Esophagus muscularis mucosa (tissue), 4 donors: ENCODE measurements around the gene IPO8. TPM values are rescaled to one million over a fixed set of nuclear protein-coding genes. Genes with fewer than 3 reads are reported as not detected.

Source experiments
- DNase-seq: peaks from one replicate; pipeline ENCODE4 v3.0.0-alpha.2; 2017; ENCODE audit errors: extremely low spot score
- H3K27ac ChIP-seq, 4 donors: fragments of 200-600 bp; sonication (generic); replicated peaks in 1 of 4; 1 replicate in 3 of 4; 2 replicates in 1 of 4; pipeline ENCODE4 v1.5.1; 2016 to 2019; ENCODE audit warnings: mild to moderate bottlenecking in 1 of 4
- H3K27me3 ChIP-seq, 4 donors: fragments of 200-600 bp; sonication (generic); one replicate each; pipeline versions ENCODE4 v1.5.1 to v1.6.0; 2016 to 2019
- H3K36me3 ChIP-seq, 4 donors: fragments of 200-600 bp; sonication (generic); one replicate each; pipeline ENCODE4 v1.5.1; 2016 to 2019
- H3K4me1 ChIP-seq, 4 donors: fragments of 200-600 bp; sonication (generic); one replicate each; pipeline ENCODE4 v1.5.1; 2016 to 2019
- H3K4me3 ChIP-seq, 4 donors: fragments of 200-600 bp; sonication (generic); 1 replicate in 2 of 4; 2 replicates in 2 of 4; pipeline ENCODE4 v1.5.1; 2016 to 2019; ENCODE audit warnings: mild to moderate bottlenecking in 4 of 4, moderate library complexity in 1 of 4
- H3K9me3 ChIP-seq, 4 donors: fragments of 200-600 bp; sonication (generic); 1 replicate in 3 of 4; 2 replicates in 1 of 4; pipeline ENCODE4 v1.5.1; 2016 to 2019
- EP300 ChIP-seq: sonication (generic); formaldehyde crosslinking; IDR thresholded peaks from one replicate; pipeline ENCODE4 v1.6.1; 2017; ENCODE audit warnings: antibody characterized with exemption
- POLR2A ChIP-seq: fragments of 450-650 bp; IDR thresholded peaks from one replicate; pipeline ENCODE4 v1.6.1; 2017; ENCODE audit warnings: antibody characterized with exemption, moderate library complexity, mild to moderate bottlenecking, low read depth
- POLR2AphosphoS5 ChIP-seq, 2 donors: sonication (generic); formaldehyde crosslinking; IDR thresholded peaks; one replicate each; pipeline ENCODE4 v1.6.1; 2017; ENCODE audit warnings: antibody characterized with exemption in 2 of 2
- WGBS: methylation state at CpG from one replicate; pipeline ENCODE4 v1.1.5; 2018; 5-methylcytosine and 5-hydroxymethylcytosine counted together
- intact Hi-C: fragments of 100-400 bp; cut with DNase I; formaldehyde crosslinking; loops from one replicate; pipeline ENCODE4 v1.15.1; 2023
- total RNA-seq, 4 donors: library from RNA; depleted of rRNA; stranded (reverse); fragments of >200 nt; gene quantifications; one replicate each; pipeline versions ENCODE4 v1.1.0 to v1.2.1, GENCODE V29; 2016
- TF ChIP-seq, protein P1 (sequence below), 3 experiments: fragments of 200-600 bp in 2 of 3; fragments of 450-650 bp in 1 of 3; sonication (generic) in 2 of 3; IDR thresholded peaks; one replicate each; pipeline ENCODE4 v1.5.1; 2017 to 2019; ENCODE audit warnings: antibody characterized with exemption in 3 of 3, mild to moderate bottlenecking in 2 of 3, moderate library complexity in 1 of 3

The IPO8 gene
- total RNA-seq, 4 donors from 2014 or later = 35.0 to 63.6 (median 41.0) TPM

DNA sequence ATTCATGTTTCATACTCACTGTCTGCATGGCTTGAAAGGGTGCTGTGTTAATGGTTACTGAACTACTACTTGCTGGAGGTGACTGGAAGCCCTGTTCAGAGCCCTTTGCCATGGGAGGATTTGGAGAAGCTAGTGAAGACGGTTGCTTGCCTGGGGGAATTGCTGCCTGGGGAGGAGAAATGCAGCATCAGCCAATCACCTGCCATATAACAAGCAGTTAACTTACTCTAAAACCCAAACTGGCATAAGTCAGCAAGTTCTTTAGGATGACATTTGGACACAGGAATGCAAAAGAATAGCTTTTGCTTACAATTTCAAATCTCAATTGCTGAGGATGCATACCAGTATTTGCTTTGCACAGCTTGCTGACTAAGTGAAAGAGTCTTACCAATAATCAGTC lies 23.4 kb upstream of the IPO8 start:
- intact Hi-C loops = no loop called here
- Histone ChIP-seq H3K27me3 (no peaks in the 10 kb centered on the region), H3K9me3 (no peaks in the 10 kb centered on the region), H3K27ac (no peak overlapping the region), H3K36me3 (peaks cover 19 to 89% (median 58%) of the 10 kb centered on the region in 4 donors), H3K4me1 (no peaks in the 10 kb centered on the region), H3K4me3 (no peak overlapping the region)
- DNase-seq = no peak
- TF ChIP-seq, protein P1, sequence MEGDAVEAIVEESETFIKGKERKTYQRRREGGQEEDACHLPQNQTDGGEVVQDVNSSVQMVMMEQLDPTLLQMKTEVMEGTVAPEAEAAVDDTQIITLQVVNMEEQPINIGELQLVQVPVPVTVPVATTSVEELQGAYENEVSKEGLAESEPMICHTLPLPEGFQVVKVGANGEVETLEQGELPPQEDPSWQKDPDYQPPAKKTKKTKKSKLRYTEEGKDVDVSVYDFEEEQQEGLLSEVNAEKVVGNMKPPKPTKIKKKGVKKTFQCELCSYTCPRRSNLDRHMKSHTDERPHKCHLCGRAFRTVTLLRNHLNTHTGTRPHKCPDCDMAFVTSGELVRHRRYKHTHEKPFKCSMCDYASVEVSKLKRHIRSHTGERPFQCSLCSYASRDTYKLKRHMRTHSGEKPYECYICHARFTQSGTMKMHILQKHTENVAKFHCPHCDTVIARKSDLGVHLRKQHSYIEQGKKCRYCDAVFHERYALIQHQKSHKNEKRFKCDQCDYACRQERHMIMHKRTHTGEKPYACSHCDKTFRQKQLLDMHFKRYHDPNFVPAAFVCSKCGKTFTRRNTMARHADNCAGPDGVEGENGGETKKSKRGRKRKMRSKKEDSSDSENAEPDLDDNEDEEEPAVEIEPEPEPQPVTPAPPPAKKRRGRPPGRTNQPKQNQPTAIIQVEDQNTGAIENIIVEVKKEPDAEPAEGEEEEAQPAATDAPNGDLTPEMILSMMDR (IDR thresholded peaks at IDR 0.05) = no peak
- TF ChIP-seq EP300 (no peak), POLR2AphosphoS5 (IDR thresholded peaks at IDR 0.05) (no peak), POLR2A (no peak)
- WGBS = 62% methylated on average over 1 of the region's 1 CpG

GRCh38 chr12:30707613-30708342 lies 12.1 kb upstream of the IPO8 start:
- H3K36me3 ChIP-seq = peaks cover 20 to 38% (median 30%) of the 10 kb centered on the region in 4 donors
- no peak overlapping the region for H3K4me3 ChIP-seq
- no peak for DNase-seq
- no peaks in the 10 kb centered on the region for H3K9me3 ChIP-seq
- WGBS = 81% methylated on average over 10 of the region's 10 CpGs
- intact Hi-C loops = no loop called here
- no peaks in the 10 kb centered on the region for H3K4me1 ChIP-seq
- TF ChIP-seq POLR2AphosphoS5 (IDR thresholded peaks at IDR 0.05) (no peak), POLR2A (no peak), EP300 (no peak)
- TF ChIP-seq, protein P1 (IDR thresholded peaks at IDR 0.05) = no peak
- no peak overlapping the region for H3K27ac ChIP-seq
- no peaks in the 10 kb centered on the region for H3K27me3 ChIP-seq

GRCh38 chr12:30706476-30706875 lies 10.8 kb upstream of the IPO8 start:
- intact Hi-C loops = no loop called here
- 98% methylated on average over 2 of the region's 2 CpGs for WGBS
- TF ChIP-seq, protein P1 (IDR thresholded peaks at IDR 0.05) = no peak
- TF ChIP-seq POLR2A = no peak
- TF ChIP-seq EP300 = no peak
- TF ChIP-seq POLR2AphosphoS5 (IDR thresholded peaks at IDR 0.05) = no peak
- H3K4me1 ChIP-seq = no peaks in the 10 kb centered on the region
- no peak overlapping the region for H3K27ac ChIP-seq
- H3K36me3 ChIP-seq = peaks cover 19 to 27% (median 23%) of the 10 kb centered on the region in 4 donors
- H3K9me3 ChIP-seq = no peaks in the 10 kb centered on the region
- H3K27me3 ChIP-seq = no peaks in the 10 kb centered on the region
- no peak for DNase-seq
- no peak overlapping the region for H3K4me3 ChIP-seq

DNA sequence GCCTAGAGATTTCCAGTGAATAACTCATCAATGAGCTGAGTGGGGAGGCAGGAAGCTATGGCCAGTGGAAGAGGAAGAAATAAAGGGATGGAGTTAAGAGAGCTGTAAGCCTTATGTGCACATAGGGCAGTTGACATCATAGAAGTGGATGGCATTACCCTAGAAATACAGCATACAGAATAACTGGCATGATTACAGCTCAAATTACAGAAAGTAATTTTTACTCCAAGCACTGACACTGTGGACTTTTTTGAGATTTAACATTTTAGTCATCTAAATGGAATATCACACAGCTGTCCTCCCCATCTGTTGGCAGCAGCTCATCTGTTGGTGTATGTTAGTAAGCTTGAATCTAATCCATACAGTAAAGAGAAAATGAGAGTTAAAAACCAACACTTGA lies 5.4 kb upstream of the IPO8 start:
- Histone ChIP-seq H3K4me3 (no peak overlapping the region), H3K27ac (no peak overlapping the region), H3K36me3 (no peaks in the 10 kb centered on the region), H3K27me3 (no peaks in the 10 kb centered on the region), H3K4me1 (peaks cover 3 to 8% (median 5%) of the 10 kb centered on the region in 4 donors), H3K9me3 (no peaks in the 10 kb centered on the region)
- intact Hi-C loops = no loop called here
- no peak for DNase-seq
- TF ChIP-seq POLR2A (no peak), EP300 (no peak), POLR2AphosphoS5 (IDR thresholded peaks at IDR 0.05) (no peak)
- TF ChIP-seq, protein P1 (IDR thresholded peaks at IDR 0.05) = no peak
